ENCODE measurements around the gene RECK.

RECK gene

DNA sequence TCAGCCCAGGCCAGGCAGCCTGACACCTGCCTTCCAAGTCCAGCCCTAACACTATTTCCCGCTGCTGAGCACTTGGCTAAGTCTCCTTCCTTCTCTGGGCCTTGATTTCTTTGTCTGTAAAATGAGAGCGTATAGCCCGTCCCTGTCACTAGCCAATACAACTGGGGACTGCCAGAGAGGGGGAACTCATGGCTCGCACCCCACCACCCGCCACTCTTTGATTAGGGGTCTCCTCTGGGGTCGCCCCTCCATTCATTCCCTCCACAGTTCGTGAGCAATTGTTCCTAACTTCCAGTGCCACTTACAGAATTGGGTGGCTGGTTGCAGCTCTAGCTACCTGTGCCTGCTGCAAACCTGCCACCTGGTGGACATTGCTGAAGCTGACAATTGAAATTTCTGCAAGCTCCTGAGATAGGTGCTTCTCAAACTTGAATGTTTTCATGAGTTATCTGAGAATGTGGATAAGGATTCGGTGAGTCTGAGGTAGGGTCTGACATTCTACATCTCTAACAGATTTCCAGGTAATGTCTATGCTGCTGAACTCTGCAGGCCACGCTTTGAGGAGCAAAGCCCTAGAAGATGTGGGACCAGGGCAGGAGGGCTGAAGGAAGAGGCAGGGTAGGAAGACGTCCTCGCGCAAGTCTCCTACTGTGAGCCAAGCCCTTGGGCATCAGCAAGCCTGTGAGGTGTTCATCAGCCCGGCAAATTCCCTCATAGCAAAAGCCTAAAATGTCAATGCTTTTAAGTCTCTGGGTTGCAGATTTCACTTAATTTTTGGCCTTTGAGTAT is 13.3 kb upstream of the RECK start:
- DNase-seq (ENCODE audit: low read depth in 3 of 3, low spot score in 1 of 3): peak; percentile 29 to 43 (median 43)

GRCh38 chr9:36025746-36026145 is 11.0 kb upstream of the RECK start:
- no peak for DNase-seq (ENCODE audit: low read depth in 3 of 3, low spot score in 1 of 3)

GRCh38 chr9:36029202-36029601 is 7.5 kb upstream of the RECK start:
- no peak for DNase-seq (ENCODE audit: low read depth in 3 of 3, low spot score in 1 of 3)

GRCh38 chr9:36029765-36030528 is 6.8 kb upstream of the RECK start:
- no peak for DNase-seq (ENCODE audit: low read depth in 3 of 3, low spot score in 1 of 3)

- DNase-seq (ENCODE audit: low read depth in 3 of 3, low spot score in 1 of 3): no peak
Measured at GRCh38 chr9:36030871-36031270, 5.8 kb upstream of the RECK start.

DNA sequence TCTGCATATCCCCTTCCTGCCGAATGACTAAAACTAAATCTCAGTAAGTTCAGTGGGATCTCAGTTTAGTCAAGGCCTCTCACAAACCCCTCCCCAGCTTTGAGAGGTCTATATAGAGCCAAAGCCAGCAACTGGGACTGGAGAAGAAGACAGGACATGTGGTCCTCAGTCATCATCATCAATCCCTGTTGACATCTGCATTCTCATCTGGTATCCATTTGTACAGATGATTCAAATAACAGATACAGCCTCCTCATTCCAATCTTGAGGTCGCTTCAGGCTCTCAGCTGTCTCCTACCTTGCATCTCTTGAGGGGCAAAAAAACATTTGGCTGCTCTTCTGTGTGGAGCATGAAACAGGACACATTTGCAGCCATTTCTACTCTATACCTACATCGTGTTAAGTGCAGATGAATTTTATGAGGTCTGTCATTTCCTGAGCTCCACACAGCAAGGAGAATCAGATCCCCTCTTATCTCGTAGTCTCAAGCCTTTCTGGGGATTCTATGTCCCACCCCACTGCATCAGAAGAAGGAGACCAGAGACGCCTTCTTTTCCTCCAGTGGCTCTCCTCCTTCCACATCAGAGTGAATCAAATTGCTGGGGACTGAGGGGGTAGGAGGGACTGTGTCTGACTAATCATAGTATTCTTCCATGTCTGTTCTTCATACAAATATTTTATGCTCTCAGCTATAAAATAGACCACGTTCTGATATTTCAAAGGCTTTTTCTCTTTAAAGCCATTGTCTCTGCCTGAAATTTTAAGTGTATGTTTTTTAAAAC is 4.7 kb upstream of the RECK start:
- no peak for DNase-seq (ENCODE audit: low read depth in 3 of 3, low spot score in 1 of 3)

DNA sequence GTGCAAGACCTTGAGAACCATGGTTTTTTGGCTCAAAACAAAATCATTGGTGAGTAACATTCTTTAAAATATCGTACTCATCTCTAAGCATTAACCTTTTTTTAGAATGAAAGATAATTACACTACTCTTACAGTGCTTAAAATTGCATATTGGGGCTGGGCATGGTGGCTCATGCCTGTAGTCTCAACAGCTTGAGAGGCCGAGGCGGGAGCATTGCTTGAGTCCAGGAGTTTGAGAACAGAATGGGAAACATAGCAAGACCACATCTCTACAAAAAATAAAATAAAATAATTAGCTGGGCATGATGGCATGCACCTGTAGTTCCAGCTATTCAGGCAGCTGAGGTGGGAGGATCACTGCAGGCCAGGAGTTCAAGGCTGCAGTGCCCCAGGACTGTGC is 2.9 kb upstream of the RECK start:
- DNase-seq (ENCODE audit: low read depth in 3 of 3, low spot score in 1 of 3): no peak

GRCh38 chr9:36034234-36034633 is 2.5 kb upstream of the RECK start:
- DNase-seq (ENCODE audit: low read depth in 3 of 3, low spot score in 1 of 3): no peak

DNA sequence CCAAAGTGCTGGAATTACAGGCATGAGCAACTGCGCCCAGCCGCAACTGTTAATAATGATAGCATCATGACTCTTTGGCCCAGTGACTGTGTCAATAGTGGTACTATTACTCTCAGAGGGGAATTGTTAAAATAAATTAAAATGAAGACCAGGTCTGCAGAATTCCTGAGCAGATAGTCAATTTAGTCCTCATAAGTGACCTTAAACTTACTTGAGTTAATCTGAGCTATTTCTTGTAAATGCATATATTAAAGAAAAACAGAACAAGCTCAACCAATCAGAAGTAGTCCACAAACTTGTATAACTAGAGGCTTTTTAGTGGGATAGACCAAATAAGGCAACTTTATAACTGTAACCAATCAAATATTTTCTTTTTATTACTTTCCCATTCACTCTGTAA is 1.7 kb upstream of the RECK start:
- no peak for DNase-seq (ENCODE audit: low read depth in 3 of 3, low spot score in 1 of 3)

GRCh38 chr9:36036253-36036779 is 397 bp upstream of the RECK start:
- DNase-seq (ENCODE audit: low read depth in 3 of 3, low spot score in 1 of 3): no peak

DNA sequence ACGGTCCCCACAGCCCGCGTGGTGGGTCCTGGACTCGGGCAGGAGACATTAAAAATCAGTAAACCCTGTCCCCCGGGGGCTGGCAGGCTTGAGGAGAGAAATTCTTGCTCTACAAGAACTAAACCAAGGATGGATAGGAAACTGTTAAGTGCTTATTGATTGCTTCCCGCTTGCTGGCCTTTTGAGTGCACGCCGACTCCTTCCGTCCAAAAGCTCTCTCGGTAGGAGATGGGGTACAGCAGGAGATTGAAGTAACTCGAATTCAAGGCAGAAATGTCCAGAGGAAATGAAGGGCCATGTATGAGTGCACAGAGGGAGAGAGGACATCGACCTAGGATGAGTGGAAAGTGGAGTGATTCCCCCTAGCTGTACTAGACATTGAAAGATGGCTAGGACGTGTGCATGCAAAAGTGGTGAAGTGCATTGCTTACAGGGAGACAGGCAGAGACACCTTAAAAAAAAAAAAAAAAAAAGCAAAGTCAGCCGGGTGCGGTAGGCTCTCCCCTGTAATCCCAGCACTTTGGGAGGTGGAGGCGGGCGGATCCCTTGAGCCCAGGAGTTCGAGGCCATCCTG is 923 bp downstream of the RECK start:
- no peak for DNase-seq (ENCODE audit: low read depth in 3 of 3, low spot score in 1 of 3)

DNA sequence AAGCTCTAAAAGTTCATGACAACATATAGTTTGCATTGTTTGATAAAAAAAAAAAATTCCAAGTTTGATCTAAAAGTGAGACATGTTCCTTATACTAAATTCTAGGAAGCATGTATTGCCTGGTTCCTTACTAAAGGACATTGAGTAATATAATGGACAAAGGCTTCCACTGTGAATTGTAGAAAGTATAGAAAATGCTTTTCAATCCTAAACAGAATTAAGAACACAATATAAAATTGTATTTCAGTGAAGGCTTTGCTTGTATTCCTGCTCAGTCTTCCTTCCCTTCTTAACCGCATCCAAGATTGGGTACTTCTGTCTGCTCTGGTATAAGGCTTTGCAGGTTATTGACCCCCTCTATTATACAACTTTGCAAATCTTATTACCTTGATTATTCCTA is 2.4 kb downstream of the RECK start:
- DNase-seq (ENCODE audit: low read depth in 3 of 3, low spot score in 1 of 3): no peak

DNA sequence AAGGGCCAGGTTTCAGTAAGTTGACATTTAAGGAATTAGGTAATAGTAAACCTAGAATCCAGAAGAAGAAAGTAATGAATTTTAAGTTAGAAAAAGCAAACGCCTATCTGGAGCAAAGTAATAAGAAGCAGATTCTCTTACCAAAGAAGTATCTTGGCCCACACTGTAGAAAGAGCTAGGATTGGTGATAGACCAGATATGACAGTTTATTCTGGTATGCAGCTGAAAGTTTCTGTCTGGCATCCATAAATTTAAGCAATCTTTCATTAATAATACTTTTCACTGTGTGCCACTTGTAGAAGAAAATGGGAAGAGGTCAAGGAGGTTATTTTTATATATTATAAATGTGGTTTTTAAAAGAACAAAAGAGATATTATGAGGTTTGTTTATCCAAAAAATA is 3.0 kb downstream of the RECK start:
- DNase-seq (ENCODE audit: low read depth in 3 of 3, low spot score in 1 of 3): no peak

DNA sequence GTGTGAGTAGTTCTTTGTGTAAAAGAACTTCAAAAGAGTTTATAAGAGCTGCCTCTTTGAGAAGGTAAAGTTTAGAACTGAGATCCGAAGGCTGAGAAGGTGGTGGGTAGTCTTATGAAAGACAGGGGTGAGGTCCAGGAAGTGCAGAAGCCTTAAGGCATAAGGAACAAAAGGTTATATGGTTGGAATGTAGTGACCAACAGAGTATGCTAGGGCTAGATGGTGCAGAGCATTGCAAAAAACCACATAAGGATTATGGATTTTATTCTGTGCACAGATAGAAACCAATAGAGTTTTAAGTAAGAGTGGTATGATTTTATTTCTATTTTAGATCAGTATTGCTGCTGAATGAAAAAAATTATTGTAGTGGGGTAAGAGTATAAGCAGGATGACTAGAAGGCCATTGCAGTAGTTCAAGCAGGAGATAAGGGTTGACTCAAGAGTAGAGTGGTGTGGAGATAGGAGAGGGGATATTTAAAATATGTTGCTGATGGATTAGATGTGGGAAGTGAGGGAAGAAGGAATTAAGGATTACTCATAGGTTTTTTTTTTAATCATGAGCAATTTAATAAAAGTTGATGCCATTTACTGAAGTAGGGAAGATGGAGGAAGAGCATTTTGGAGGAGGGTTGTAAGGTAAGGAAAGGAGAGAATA is 3.7 kb downstream of the RECK start:
- DNase-seq (ENCODE audit: low read depth in 3 of 3, low spot score in 1 of 3): no peak

GRCh38 chr9:36041506-36041905 is 4.8 kb downstream of the RECK start:
- no peak for DNase-seq (ENCODE audit: low read depth in 3 of 3, low spot score in 1 of 3)

DNA sequence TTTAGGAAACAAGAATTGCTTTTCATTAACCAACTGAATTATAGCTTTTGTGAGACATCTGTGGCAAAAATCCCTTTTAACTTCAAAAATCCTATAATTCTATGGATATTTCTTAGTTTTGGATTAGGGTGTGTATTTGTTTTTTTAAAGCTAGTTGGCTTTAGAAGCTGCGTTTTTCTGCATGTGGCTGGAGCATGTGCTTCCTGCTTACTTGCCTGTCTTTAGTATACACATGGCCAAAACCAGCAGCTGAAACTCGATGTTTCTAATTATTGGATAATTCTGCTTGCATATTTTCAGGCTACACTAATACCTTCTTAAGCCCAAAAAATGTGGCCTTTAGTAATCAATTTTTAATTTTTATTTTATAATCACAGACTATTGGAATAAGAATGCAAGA is 8.9 kb downstream of the RECK start:
- DNase-seq (ENCODE audit: low read depth in 3 of 3, low spot score in 1 of 3): no peak

DNA sequence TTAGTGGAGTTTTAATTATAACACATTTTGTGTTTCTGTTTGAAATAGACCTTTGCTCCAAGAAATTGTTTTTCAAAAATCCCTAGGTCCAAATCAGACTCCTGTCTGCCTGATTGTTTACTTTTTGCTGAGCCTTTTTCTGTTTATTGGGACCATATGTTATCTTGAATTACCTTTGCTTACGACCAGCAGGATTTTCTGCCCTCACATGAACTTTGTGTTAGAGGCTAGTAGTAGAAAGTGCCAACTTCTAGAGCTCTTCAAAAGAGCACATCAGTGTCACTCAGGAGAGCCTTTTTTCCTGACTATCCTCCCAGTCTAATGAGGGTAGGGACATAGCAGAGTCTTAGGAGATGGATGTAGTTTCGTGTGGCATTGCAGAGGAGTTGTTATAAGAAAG is 10.2 kb downstream of the RECK start:
- DNase-seq (ENCODE audit: low read depth in 3 of 3, low spot score in 1 of 3): no peak

DNA sequence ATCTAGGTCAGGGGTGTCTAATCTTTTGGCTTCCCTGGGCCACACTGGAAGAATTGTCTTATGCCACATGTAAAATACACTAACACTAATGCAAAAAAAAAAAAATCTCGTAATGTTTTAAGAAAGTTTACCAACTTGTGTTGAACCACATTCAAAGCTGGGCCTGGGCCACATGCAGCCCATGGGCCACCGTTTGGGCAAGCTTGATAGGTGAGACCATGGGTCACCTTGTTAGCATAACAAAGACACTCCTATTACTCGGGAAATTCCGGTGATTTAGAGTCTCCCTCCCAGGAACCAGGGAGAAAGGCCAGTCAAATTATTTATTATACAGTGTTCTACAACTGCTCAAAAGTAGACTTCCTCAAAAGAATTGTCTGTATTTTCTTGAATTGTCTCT is 12.7 kb downstream of the RECK start:
- no peak for DNase-seq (ENCODE audit: low read depth in 3 of 3, low spot score in 1 of 3)

DNA sequence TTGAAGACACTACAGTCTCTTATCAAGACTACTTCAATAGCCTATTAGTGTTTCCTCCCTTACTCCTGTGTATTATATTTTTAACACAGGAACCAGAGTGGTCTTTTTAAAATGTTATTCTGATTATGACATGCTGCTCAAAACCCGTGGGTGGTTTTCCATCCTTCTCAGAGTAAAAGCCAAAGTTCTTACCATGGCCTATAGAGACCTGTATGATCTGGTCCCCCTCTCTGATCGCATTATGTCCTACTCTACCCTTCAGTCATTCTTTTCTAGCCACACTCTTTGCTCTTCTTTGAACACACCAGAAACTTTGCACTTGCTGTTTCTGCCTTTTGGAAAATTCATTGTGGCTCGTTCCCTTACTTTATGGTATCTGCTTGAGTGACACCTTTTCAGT is 13.8 kb downstream of the RECK start:
- no peak for DNase-seq (ENCODE audit: low read depth in 3 of 3, low spot score in 1 of 3)

DNA sequence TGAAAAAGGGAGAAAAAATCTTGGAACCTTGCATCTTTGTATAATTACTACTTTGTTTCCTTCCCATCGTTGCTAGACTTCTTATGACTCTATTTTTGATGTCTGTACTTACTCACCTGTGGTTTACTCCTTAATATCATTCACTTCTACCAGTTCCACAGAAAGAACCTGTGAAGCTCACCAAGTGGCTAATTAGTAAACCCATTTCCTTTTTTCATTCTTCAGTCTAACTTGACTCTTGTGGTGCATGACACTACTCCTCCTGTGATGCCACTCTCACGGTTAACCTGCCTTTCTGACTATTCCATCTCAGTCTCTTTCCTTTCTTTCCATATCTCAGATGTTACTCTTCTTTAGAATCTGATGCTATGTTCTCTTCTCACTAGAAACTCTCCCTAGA is 14.6 kb downstream of the RECK start:
- no peak for DNase-seq (ENCODE audit: low read depth in 3 of 3, low spot score in 1 of 3)

GRCh38 chr9:36053971-36054370 is 17.3 kb downstream of the RECK start:
- DNase-seq (ENCODE audit: low read depth in 3 of 3, low spot score in 1 of 3): no peak

All from stimulated activated CD4-positive, alpha-beta T cell treated with anti-CD3 and anti-CD28 coated beads, TNF-alpha, amount 100 ng/mL, for 1 hour (primary cell).